SU-DHL-6 (cell line): Measurements from ENCODE around the gene TULP3.

Experiments
- H2AFZ ChIP-seq: fragments of 200-600 bp; sonication (generic); 2 replicates; pipeline ENCODE4 v1.6.1; 2014; ENCODE audit warnings: low read depth, mild to moderate bottlenecking, moderate library complexity, mixed read lengths, antibody characterized with exemption, low read length; ENCODE audit not compliant: severe bottlenecking
- H3F3A ChIP-seq: fragments of 200-600 bp; shearing (Covaris generic); 2 replicates; pipeline ENCODE4 v1.6.0; 2016; ENCODE audit warnings: antibody characterized with exemption, mild to moderate bottlenecking; ENCODE audit not compliant: insufficient read depth
- H3K27ac ChIP-seq: fragments of 200-600 bp; sonication (generic); 2 replicates; pipeline ENCODE4 v1.5.1; 2016; ENCODE audit warnings: low read depth, mild to moderate bottlenecking, low read length, moderate library complexity, mixed read lengths
- H3K27me3 ChIP-seq: fragments of 200-600 bp; sonication (generic), shearing (Covaris generic); 2 replicates; pipeline ENCODE4 v1.6.0; 2014; ENCODE audit warnings: mild to moderate bottlenecking, low read length
- H3K36me3 ChIP-seq: fragments of 200-600 bp; sonication (generic); 2 replicates; pipeline ENCODE4 v1.6.1; 2014; ENCODE audit warnings: mild to moderate bottlenecking, low read length, mixed read lengths
- H3K4me2 ChIP-seq: fragments of 300-600, 200-600 bp; shearing (Covaris generic), sonication (generic); 2 replicates; pipeline ENCODE4 v1.6.0; 2014; ENCODE audit warnings: low read length, low read depth, mild to moderate bottlenecking; ENCODE audit not compliant: poor library complexity, severe bottlenecking
- H3K4me3 ChIP-seq: fragments of 200-600 bp; sonication (generic); 2 replicates; pipeline ENCODE4 v1.5.1; 2014; ENCODE audit warnings: antibody characterized with exemption, low read length, mild to moderate bottlenecking, mixed read lengths; ENCODE audit not compliant: insufficient read depth, poor library complexity, severe bottlenecking
- H3K79me2 ChIP-seq: fragments of 200-600 bp; sonication (generic); 2 replicates; pipeline ENCODE4 v1.6.1; 2014; ENCODE audit warnings: mild to moderate bottlenecking, low read length, moderate library complexity; ENCODE audit not compliant: insufficient read depth
- H3K9ac ChIP-seq: fragments of 200-600 bp; sonication (generic); 2 replicates; pipeline ENCODE4 v1.7.0; 2014; ENCODE audit warnings: mild to moderate bottlenecking, low read length
- H3K9me2 ChIP-seq: fragments of 200-600 bp; sonication (generic); replicated peaks from 2 replicates; pipeline ENCODE4 v1.6.1; 2014; ENCODE audit warnings: low read length; ENCODE audit not compliant: insufficient read depth
- H3K9me3 ChIP-seq: fragments of 200-600 bp; sonication (generic); 2 replicates; pipeline ENCODE4 v1.6.1; 2014; ENCODE audit warnings: low read length, mixed read lengths; ENCODE audit not compliant: insufficient read depth
- H4K20me1 ChIP-seq: fragments of 200-600 bp; sonication (generic); 2 replicates; pipeline ENCODE4 v1.6.1; 2014; ENCODE audit warnings: low read depth, mild to moderate bottlenecking, antibody characterized with exemption, low read length, moderate library complexity, mixed read lengths
- CTCF ChIP-seq: fragments of 200-600 bp; sonication (generic); IDR thresholded peaks from one replicate; pipeline ENCODE4 v1.5.1; 2017; ENCODE audit warnings: antibody characterized with exemption, mild to moderate bottlenecking, low read length, moderate library complexity; ENCODE audit not compliant: insufficient read depth, poor library complexity, severe bottlenecking
- EZH2phosphoT487 ChIP-seq: fragments of 200-600 bp; sonication (generic), shearing (Covaris generic); conservative IDR thresholded peaks from 2 replicates; pipeline ENCODE4 v1.6.1; 2018; ENCODE audit warnings: mild to moderate bottlenecking, antibody characterized with exemption, low read length, moderate library complexity, mixed read lengths

TULP3 gene

GRCh38 chr12:2959505-2960389, 69.1 kb downstream of the TULP3 start:
- peak overlapping the region; percentile 66 for H3K4me2 ChIP-seq
- H3K79me2 ChIP-seq: peaks cover 21% of the 10 kb centered on the region
- H4K20me1 ChIP-seq: peaks cover 4% of the 10 kb centered on the region; the same call in 1 of the 2 replicates
- H3K9ac ChIP-seq: peak overlapping the region; percentile 73
- H2AFZ ChIP-seq: peak overlapping the region; percentile 84
- TF ChIP-seq EZH2phosphoT487: no peak
- TF ChIP-seq CTCF: no peak
- no peaks in the 10 kb centered on the region for H3K9me3 ChIP-seq
- H3K4me3 ChIP-seq: peak overlapping the region; percentile 73
- no peaks in the 10 kb centered on the region for H3F3A ChIP-seq
- H3K27me3 ChIP-seq: no peaks in the 10 kb centered on the region; the same call in 1 of the 2 replicates
- no peak overlapping the region; the same call in 1 of the 2 replicates for H3K27ac ChIP-seq
- no peaks in the 10 kb centered on the region for H3K9me2 ChIP-seq
- no peaks in the 10 kb centered on the region for H3K36me3 ChIP-seq

GRCh38 chr12:2960390-2960956, 69.8 kb downstream of the TULP3 start:
- no peak overlapping the region for H3K27ac ChIP-seq
- no peaks in the 10 kb centered on the region; the same call in 1 of the 2 replicates for H3K27me3 ChIP-seq
- peaks cover 4% of the 10 kb centered on the region; the same call in 1 of the 2 replicates for H4K20me1 ChIP-seq
- TF ChIP-seq CTCF (no peak), EZH2phosphoT487 (no peak)
- no peaks in the 10 kb centered on the region for H3F3A ChIP-seq
- peak overlapping the region; percentile 66 for H3K4me2 ChIP-seq
- no peaks in the 10 kb centered on the region for H3K9me2 ChIP-seq
- peak overlapping the region; percentile 84 for H2AFZ ChIP-seq
- peak overlapping the region; percentile 73 for H3K9ac ChIP-seq
- H3K36me3 ChIP-seq: no peaks in the 10 kb centered on the region
- H3K79me2 ChIP-seq: peaks cover 26% of the 10 kb centered on the region
- H3K9me3 ChIP-seq: no peaks in the 10 kb centered on the region
- peak overlapping the region; percentile 73 for H3K4me3 ChIP-seq

GRCh38 chr12:2960996-2961616, 70.4 kb downstream of the TULP3 start:
- Histone ChIP-seq H3F3A (no peaks in the 10 kb centered on the region), H3K27me3 (no peaks in the 10 kb centered on the region; the same call in 1 of the 2 replicates), H3K27ac (no peak overlapping the region), H3K9ac (peak overlapping the region; percentile 73), H4K20me1 (peaks cover 4% of the 10 kb centered on the region; the same call in 1 of the 2 replicates), H3K9me2 (no peaks in the 10 kb centered on the region), H3K4me3 (peak overlapping the region; percentile 73), H3K9me3 (no peaks in the 10 kb centered on the region), H3K79me2 (peaks cover 32% of the 10 kb centered on the region), H3K4me2 (peak overlapping the region; percentile 66), H2AFZ (no peak overlapping the region), H3K36me3 (no peaks in the 10 kb centered on the region)
- TF ChIP-seq CTCF (no peak), EZH2phosphoT487 (no peak)
